HG02642 (cell line): Measurements from ENCODE around the gene SUSD3.

ENCODE experiments used
- ATAC-seq: cut with Tn5 transposase; IDR thresholded peaks from one replicate; pipeline ENCODE4 v1.9.1; 2021; ENCODE audit warnings: mild to moderate bottlenecking; ENCODE audit not compliant: unreplicated experiment, poor library complexity

The SUSD3 gene

DNA sequence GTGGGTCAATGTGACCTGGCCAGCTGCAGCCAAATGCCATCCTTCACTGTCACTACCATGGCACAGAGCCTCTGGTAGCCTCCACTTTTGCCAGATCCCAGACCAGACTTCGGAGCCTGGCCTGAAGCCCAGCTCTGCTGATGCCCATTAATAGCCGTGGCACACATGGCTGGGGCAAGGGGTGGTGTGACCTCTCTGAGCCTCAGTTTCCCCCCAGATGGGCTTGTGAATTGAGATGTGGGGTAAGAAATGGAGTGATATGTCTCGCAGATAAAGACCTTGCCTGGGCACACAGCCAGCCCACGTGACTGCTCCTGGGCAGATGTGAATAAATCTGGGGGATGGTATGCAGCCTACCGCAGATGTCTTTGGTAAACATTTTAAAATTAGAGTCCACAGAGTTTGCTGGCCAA is 13.9 kb downstream of the SUSD3 start:
- no peak for ATAC-seq

DNA sequence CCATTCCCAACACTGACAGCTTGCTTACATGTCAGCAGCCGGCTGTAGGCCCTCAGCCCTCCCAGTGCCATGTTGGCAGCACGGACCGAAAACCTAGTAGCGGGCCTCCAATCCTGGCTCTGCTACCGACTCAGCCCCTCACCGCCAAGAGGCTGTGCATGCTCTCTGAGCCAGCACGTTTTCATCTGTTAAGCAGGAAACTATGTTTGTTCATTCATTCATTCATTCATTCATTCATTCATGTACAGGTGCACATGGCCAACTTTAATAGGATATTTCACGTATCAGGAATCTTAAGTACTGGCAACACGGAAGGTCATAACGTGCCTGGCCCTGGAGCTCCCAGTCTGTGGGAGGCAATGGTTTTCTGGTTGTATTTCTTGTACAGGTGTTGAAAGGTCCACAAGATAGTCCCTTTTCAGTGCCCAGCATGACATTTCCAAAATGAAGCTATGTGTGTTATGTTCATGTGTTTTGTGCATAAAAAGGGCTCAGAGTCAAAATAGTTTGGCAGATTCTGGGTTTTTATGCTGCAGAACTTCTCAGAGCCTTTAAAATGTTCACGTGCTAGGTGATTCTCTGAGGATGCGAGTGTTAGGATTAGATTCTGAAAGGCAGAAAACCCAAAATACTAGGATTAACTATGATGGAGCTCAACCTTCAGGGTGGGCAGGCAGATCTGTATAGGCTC is 17.7 kb downstream of the SUSD3 start:
- no peak for ATAC-seq

DNA sequence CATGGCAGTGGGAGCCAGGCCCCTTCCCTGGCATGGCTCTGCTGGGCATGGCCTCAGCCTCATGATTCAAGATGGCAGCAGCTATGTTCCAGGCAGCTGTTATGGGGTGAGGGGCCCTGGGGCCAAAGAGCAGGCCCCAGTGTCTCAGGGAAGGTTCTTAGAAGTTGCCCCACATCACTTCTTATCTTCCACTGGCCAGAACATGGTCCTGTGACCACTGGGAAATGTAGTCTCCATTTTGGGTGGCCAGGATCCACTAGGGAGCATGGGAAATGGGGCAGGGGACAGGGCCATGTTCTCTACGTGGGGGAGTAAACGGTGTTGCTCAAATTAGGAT is 18.3 kb downstream of the SUSD3 start:
- no peak for ATAC-seq

DNA sequence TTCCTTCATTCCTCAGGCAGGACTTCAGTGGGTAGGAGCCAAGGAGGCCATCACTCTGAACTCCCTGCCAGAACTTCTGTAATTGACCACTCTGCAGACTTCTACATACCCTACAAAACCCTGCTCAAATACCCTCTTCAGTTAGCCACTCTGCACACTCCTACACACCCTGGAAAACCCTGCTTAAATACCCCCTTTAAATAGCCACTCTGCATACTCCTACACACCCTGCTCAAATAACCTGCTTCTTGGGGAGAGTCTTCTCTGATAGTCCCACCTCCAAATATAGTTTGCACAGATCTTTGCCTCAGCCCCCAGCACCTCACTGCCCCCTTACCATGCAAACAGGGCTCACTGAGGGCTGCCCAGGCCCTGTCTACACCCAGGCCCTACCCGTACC is 18.9 kb downstream of the SUSD3 start:
- no peak for ATAC-seq

DNA sequence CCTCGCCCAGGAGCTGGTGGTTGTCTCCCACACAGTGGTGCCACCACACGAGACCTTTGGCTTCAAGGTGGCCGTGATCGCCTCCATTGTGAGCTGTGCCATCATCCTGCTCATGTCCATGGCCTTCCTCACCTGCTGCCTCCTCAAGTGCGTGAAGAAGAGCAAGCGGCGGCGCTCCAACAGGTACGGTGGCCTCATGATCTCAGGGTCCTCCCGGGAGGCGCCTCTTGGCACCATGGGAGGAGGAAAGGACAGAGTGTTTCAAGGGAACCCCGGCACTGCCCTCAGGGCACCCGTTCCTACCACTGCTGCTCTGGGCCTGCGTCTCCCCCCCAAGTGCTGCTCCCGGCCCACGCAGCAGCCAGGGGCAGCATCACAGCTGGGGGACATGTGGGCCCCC is 19.3 kb downstream of the SUSD3 start:
- ATAC-seq = no peak

DNA sequence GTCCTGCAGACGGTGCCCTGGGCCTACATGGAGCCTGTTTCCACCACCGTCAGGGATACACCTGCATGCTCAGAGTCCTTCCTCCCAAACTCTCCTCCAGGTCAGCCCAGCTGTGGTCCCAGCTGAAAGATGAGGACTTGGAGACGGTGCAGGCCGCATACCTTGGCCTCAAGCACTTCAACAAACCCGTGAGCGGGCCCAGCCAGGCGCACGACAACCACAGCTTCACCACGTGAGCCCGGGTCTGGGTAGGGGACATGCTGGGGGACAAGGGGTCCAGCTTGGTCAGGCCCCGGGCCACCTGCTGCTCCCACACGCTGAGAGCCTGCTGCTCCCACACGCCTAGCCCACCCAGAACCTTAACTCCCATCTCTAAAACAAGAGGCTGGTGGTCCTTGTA is 20.9 kb downstream of the SUSD3 start:
- ATAC-seq = no peak

DNA sequence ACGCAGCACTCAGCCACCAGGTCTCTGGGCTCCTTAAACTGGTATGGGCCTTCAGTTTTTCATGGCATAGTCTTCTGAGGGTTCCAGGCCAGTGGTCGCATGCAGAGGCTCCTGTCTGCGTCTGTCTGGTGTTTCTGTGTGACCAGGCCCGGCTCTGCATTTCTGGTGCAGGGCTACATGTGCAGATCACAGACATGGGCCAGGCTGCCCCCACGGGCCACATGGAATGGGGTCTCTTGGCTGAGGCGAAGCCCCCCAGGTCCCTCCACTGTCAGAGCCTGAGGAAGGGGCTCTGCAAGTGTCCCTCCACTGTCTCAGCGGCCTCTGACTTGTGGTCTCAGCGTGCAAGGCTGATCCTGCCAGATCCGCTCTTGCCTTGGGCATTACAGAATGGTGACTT is 21.9 kb downstream of the SUSD3 start:
- ATAC-seq = no peak

DNA sequence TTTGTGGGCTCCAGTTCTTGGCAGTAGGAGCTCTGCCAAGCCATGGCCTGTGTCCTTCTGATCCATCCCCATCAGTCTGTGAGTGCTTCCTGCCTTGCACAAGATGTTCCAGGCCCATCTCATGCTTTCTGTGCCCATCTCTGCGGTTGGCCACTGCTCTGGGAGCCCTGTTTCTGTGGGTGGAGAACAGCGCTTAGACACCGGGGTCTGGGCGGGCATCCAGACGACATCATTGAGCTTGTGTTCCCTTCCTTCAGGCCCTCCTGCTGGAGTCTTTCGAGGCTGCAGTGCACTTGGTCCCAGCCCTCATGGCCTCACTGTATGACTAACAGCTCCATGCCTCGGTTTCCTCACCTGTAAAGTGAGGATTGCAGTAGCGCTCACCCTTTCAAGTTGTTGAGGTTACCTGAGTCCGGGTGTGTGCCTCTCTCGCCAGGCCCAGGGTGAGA is 22.6 kb downstream of the SUSD3 start:
- ATAC-seq = no peak

DNA sequence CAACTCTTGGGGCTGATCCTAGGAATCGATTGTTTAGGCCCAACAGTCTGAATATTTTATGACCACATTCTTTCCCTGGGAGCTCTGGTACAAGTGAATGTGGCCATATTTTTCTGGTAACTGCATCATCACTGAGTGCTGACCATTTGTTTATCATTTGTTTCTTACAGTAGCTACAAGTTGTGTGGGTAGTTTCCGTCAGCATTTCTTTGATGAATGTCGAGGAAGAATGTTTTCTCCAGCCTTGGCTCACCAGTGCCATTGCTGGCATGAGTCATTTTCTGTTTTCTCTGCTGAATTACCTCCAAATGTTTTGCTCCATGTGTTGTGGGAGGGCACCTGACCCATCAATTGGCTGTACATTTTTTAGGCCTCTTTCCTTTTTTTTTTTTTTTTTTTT is 23.4 kb downstream of the SUSD3 start:
- ATAC-seq = no peak

DNA sequence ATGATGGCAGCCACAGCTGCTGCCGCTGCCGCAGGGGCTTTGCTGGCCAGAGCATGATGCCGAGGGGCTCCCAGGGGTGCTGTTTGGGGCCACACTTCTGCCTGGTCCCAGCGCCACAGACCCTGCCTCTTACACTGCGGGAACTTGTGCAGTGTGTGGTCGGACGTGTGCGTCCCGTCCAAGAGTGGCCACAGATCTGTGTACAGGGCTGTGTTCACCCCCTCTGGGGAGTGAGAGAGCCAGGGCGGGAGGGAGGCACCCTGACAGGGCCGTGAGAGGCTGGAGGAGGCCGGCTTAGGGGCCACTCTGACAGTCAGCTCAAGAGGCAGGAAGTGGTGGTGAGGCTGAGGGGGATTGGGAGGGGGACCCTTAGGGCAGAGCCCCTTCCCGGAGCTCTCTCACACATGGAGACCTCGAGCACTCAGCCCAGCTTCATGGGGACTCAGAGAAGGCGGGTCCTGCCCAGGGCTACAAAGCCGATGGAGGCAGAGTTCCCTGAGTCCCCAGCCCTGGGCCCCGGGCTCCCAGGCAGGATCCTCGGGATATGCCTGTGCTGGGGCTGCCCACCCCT is 24.4 kb downstream of the SUSD3 start:
- ATAC-seq = no peak

DNA sequence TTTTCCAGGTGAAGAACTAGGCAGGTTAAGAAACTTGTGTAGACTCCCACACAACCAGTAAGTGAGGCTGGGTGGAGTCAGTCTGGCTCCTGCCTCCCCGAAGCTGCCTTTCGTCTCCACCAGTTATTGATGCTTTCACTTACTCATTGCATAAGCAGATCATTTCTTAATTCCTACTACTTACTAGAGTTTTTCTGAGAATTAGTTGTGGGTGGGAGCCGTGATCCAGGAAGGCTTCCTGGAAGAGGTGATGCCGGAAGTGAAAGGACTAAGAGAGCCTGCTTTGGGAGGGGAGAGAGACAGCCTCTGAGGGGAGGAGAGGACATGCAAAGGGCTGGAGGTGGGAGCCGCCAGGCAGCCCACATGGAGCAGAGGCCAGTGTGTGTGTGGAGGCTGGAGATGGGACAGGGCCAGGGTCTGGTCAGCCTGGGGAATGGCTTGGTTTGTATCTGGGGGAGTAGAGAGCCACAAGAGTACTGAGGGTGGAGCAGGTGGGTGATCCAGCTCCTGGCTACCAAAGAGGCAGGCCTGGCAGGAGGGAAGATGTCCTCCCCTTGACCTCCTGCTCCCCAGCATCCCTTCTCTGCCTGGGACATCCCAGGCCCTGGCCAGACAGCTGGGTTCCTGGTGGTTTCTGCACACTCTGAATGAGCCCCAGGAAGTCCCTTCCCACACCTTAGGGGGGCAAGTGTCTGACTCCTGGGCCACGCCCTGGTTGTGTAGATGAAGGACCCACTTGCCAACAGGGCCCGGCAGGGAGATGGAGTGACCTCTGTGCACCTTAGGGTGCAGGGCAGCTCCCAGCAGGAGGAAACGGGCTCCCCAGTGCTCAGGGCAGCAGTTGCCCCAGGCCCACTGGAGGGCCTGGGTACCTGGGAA is 25.3 kb downstream of the SUSD3 start:
- no peak for ATAC-seq

DNA sequence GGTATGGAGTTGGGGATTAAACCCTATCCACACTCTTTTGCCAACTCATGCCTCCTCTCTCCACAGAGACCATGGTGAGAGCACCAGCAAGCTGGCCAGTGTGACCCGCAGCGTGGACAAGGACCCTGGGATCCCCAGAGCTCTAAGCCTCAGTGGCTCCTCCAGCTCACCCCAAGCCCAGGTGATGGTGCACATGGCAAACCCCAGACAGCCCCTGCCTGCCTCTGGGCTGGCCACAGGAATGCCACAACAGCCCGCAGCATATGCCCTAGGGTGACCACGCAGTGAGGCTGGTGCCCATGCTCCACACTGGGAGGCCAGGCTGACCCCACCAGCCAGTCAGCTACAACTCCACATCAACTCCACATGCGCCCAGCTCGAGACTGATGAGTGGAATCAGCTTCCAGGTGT is 26.0 kb downstream of the SUSD3 start:
- ATAC-seq = no peak

DNA sequence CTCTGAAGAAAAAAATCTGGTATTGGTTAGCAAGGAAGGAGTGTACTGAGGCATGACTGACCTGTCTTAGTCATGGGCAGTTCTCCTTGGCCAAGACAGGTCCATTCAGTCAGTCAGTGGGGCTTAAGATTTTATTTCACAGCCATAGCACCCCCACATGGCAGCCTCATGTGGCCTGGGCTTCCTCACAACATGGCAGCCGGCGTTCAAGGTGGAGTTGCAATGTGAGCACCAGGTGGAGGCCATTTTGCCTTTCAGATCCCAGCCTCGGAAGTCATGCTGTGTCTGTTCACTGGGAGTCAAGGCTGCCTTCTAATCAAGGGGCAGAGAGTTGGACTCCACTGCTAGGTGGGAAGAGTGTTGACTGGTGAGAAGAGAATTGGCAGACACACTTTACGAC is 27.2 kb downstream of the SUSD3 start:
- ATAC-seq = no peak

DNA sequence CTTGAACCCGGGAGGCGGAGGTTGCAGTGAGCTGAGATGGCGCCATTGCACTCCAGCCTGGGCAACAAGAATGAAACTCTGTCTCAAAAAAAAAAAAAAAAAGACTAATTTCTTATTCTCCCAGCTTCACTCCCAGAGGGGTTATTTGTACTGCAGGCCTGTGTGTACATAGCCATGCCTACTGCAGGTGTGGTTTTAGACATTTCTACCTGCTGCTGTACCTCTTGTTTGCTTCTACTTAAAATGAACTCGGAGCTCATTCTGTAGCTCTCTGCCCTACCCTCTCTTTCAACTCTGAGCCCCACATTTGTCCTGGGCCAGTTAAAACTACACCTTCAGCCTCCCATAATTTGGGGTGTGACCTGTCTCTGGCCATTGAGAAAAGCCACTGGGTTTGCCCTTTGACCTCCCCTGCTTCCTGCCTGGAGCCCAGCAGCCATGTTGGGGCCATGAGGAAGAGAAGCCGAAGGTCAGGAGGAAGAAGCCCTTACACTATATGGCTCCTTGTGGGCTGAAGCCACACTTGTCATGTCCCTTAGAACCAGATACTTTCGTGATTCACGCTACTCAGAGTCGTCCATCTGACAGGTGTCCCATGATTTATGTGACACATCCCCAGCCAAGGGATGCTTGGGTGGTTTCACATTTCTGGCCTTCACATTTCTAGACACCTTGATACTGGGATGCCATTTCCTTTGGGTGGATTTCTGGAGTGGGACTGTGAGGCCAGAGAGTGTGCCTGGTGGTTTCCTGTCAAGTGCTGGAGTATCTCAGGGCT is 28.1 kb downstream of the SUSD3 start:
- ATAC-seq = no peak

DNA sequence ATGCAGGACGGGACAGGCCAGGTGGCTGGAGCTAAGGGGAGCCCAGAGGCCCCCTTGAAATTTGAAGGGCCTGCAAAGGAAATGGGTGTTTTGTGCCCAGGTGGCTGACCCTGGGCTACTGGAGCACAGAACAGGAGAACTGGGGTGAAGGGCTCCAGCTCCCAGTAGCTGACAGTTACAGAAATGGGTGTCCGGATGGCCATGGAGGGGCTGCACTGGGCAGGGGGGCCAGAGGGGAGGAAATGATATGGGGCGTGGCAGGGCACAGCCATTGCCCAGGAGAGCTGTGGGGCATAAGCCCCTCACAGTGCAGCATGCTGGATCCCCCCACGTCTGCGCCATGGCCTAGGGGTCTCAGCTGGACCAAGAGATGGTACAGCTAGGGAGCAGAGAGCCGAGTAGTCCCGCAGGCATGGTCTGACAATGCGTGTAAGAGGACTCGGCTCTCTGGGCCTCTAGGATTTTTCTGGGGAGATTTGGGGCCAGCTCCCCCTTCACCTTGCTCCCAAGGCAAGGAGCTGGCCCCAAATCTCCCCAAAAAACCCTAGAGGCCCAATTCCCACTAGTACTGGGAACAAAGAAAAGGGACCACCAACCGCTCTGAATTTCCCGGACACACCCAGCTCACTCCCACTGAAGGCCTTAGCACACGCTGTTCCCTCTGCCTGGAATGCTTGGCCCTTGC is 29.6 kb downstream of the SUSD3 start:
- no peak for ATAC-seq

DNA sequence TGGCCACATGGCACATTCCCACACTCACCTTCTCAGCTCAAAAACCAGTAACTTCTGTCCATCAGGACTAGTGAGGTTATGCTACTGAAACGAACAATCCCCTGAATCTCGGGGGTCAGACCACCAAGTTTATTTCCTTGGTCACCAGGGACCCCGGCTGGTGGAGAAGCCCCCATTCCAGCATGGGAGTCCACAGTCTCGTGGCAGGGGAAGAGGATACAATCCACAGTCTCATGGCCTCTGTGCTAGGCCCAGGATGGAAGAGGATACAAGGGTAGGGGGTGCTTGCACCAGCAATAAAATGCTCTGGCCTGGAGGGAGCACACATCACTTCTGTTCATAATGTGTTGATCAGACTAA is 30.1 kb downstream of the SUSD3 start:
- ATAC-seq = no peak

DNA sequence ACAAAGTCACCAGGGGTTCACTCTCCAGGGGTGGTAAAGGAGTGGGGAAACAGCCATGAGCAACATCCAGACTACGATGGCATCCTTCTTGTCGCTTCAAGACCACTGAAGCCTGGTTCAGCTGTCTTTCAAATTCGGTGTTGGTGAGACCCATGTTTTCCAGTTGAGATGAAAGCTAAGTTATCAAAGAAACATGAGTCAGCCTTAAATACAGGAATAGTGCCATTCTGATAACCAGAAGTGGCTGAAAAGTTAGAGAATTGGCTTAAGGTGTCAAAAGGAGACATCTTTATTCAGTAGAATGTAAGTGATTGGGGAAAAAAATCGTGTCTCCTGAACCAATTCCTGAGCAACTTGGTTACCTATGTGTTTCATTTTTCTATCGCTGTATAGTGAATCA is 30.5 kb downstream of the SUSD3 start:
- ATAC-seq = no peak

DNA sequence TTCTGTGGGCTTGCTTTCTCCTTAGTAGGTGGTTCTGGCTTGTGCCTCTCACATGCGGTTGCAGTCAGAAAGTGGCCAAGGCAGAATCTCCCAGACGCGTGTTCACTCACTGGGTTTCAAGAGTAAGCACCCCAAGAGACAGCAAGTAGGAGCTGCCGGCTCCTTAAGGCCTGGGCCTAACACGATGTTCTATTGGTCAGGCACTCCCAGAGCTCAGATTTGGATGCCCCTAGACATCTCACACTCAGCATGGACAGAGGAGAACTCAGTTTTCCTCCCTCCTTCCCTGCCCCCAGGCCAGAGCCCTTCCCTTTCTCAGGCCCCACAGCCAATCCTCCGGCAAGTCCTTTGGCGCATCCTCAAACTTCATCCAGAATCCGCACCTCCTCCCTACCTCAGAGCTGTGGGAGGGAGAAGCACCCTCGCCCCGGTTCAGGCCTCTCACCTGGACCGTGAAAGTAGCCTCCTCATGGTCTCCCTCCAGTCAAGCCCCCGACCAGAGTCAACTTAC is 31.0 kb downstream of the SUSD3 start:
- ATAC-seq = no peak

DNA sequence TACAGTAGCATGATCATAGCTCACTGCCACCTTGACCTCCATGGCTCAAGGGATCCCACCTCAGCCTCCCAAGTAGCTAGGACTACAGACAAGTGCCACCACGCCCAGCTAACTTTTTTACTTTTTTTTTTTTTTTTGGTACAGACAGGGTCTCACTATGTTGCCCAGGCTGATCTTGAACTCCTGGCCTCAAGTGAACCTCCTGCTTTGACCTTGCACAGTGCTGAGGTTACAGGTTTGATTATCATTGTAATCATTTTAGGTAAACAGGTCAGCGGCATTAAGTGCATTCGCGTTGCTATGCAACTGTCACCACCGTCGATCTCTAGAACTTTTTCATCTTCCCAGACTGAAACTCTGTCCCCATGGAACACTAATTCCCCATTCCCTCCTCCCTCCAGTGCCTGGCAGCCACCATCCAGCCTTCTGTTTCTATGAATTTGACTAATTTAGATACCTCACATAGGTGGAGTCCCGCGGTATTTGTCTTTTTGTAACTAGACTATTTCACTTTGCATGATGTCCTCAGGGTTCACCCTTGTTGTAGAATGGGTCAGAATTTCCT is 31.7 kb downstream of the SUSD3 start:
- ATAC-seq = no peak

DNA sequence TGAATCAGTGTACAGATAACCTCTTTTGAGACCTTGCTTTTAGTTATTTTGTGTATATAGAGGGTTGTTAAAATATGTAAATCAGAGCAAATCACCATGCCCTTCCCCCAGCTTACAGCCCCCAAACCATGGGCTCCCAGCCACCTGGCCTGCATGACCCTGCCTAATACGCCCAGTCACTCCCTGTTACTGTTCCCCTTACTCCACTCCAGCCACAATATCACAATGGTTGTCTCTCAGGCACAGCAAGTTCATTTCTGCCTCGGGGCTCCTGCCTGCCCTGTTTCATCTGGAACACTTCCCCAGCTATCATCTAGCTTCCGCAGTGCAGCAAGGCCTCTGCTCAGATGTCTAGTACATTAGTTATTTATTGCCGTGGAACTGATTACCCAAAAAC is 32.6 kb downstream of the SUSD3 start:
- no peak for ATAC-seq
